Esophagus muscularis mucosa (tissue), 4 donors: ENCODE data around the gene PFKFB3. TPM values are rescaled to one million over a fixed set of nuclear protein-coding genes. Genes with fewer than 3 reads are reported as not detected.

Experiments
- DNase-seq: peaks from one replicate; pipeline ENCODE4 v3.0.0-alpha.2; 2017; ENCODE audit errors: extremely low spot score
- H3K27ac ChIP-seq, 4 donors: fragments of 200-600 bp; sonication (generic); replicated peaks in 1 of 4; 1 replicate in 3 of 4; 2 replicates in 1 of 4; pipeline ENCODE4 v1.5.1; 2016 to 2019; ENCODE audit warnings: mild to moderate bottlenecking in 1 of 4
- H3K27me3 ChIP-seq, 4 donors: fragments of 200-600 bp; sonication (generic); one replicate each; pipeline versions ENCODE4 v1.5.1 to v1.6.0; 2016 to 2019
- H3K36me3 ChIP-seq, 4 donors: fragments of 200-600 bp; sonication (generic); one replicate each; pipeline ENCODE4 v1.5.1; 2016 to 2019
- H3K4me1 ChIP-seq, 4 donors: fragments of 200-600 bp; sonication (generic); one replicate each; pipeline ENCODE4 v1.5.1; 2016 to 2019
- H3K4me3 ChIP-seq, 4 donors: fragments of 200-600 bp; sonication (generic); 1 replicate in 2 of 4; 2 replicates in 2 of 4; pipeline ENCODE4 v1.5.1; 2016 to 2019; ENCODE audit warnings: mild to moderate bottlenecking in 4 of 4, moderate library complexity in 1 of 4
- H3K9me3 ChIP-seq, 4 donors: fragments of 200-600 bp; sonication (generic); 1 replicate in 3 of 4; 2 replicates in 1 of 4; pipeline ENCODE4 v1.5.1; 2016 to 2019
- CTCF ChIP-seq, 3 experiments: fragments of 200-600 bp in 2 of 3; fragments of 450-650 bp in 1 of 3; sonication (generic) in 2 of 3; IDR thresholded peaks; one replicate each; pipeline ENCODE4 v1.5.1; 2017 to 2019; ENCODE audit warnings: antibody characterized with exemption in 3 of 3, mild to moderate bottlenecking in 2 of 3, moderate library complexity in 1 of 3
- EP300 ChIP-seq: sonication (generic); formaldehyde crosslinking; IDR thresholded peaks from one replicate; pipeline ENCODE4 v1.6.1; 2017; ENCODE audit warnings: antibody characterized with exemption
- POLR2A ChIP-seq: fragments of 450-650 bp; IDR thresholded peaks from one replicate; pipeline ENCODE4 v1.6.1; 2017; ENCODE audit warnings: antibody characterized with exemption, moderate library complexity, mild to moderate bottlenecking, low read depth
- POLR2AphosphoS5 ChIP-seq, 2 donors: sonication (generic); formaldehyde crosslinking; IDR thresholded peaks; one replicate each; pipeline ENCODE4 v1.6.1; 2017; ENCODE audit warnings: antibody characterized with exemption in 2 of 2
- WGBS: methylation state at CpG from one replicate; pipeline ENCODE4 v1.1.5; 2018; 5-methylcytosine and 5-hydroxymethylcytosine counted together
- intact Hi-C: fragments of 100-400 bp; cut with DNase I; formaldehyde crosslinking; loops from one replicate; pipeline ENCODE4 v1.15.1; 2023
- total RNA-seq, 4 donors: library from RNA; depleted of rRNA; stranded (reverse); fragments of >200 nt; gene quantifications; one replicate each; pipeline versions ENCODE4 v1.1.0 to v1.2.1, GENCODE V29; 2016

PFKFB3 gene
- total RNA-seq, 4 donors from 2014 or later: 22.4 to 49.1 (median 37.9) TPM

- WGBS: 88% methylated on average over 20 of the region's 20 CpGs
- Histone ChIP-seq H3K4me3 (no peak overlapping the region), H3K4me1 (peaks cover 8 to 13% (median 9%) of the 10 kb centered on the region in 4 donors), H3K27me3 (no peaks in the 10 kb centered on the region), H3K9me3 (no peaks in the 10 kb centered on the region), H3K36me3 (peaks cover 60 to 86% (median 84%) of the 10 kb centered on the region in 4 donors), H3K27ac (no peak overlapping the region)
- TF ChIP-seq EP300 (no peak), POLR2AphosphoS5 (IDR thresholded peaks at IDR 0.05) (no peak), CTCF (IDR thresholded peaks at IDR 0.05) (no peak), POLR2A (no peak)
- intact Hi-C loops: no loop called here
- DNase-seq: no peak
These were observed 14.2 kb downstream of the PFKFB3 start for GRCh38 chr10:6216916-6217315.

GRCh38 chr10:6217611-6218010 is 14.9 kb downstream of the PFKFB3 start:
- no peak overlapping the region for H3K4me3 ChIP-seq
- 82% methylated on average over 3 of the region's 3 CpGs for WGBS
- peaks cover 67 to 93% (median 91%) of the 10 kb centered on the region in 4 donors for H3K36me3 ChIP-seq
- no peaks in the 10 kb centered on the region for H3K9me3 ChIP-seq
- no peak overlapping the region for H3K27ac ChIP-seq
- TF ChIP-seq EP300: no peak
- TF ChIP-seq CTCF (IDR thresholded peaks at IDR 0.05): no peak
- no peak for TF ChIP-seq POLR2A
- no peak for TF ChIP-seq POLR2AphosphoS5 (IDR thresholded peaks at IDR 0.05)
- intact Hi-C loops: no loop called here
- no peaks in the 10 kb centered on the region for H3K27me3 ChIP-seq
- DNase-seq: no peak
- H3K4me1 ChIP-seq: peaks cover 1 to 6% (median 2%) of the 10 kb centered on the region in 4 donors

DNA sequence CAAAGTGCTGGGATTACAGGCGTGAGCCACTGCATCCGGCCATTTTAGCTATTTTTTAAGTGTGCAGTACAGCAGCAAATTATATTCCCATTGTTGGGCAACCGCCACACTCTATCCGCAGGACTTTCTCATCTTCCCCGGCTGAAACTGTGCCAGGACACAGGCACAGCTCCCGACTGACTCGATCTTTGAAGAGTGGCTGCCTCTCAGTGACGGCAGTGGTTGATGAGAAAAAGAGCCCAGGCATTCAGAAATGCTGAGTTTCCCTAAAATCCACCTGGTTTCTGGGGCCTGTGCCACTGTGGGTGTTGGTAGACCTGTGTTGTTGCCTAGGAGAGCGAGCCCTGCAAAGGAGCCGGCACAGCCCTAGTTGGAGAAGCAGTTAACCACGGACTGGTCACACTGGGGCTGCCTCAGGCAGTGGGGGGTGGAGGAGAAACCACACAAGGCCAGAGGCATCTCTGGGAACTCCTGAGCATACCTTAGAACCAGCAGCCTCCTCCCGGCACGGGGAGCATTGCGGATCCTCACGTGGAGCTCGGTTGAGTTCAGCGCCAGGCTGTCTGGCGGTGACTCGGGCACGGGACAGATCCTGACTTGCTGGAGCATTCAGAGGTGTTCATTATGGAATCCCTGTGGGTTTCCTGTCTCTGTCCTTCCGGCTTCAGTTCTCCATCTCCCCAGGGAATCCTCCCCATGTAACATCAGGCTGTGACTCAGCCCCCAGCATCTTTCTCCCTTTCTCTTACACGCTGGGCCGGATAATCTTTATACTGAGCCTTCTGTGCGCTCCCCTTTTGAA is 16.2 kb downstream of the PFKFB3 start:
- Histone ChIP-seq H3K9me3 (no peaks in the 10 kb centered on the region), H3K27me3 (no peaks in the 10 kb centered on the region), H3K27ac (no peak overlapping the region), H3K4me1 (no peaks in the 10 kb centered on the region), H3K4me3 (no peak overlapping the region), H3K36me3 (peaks cover 79 to 100% (median 97%) of the 10 kb centered on the region in 4 donors)
- TF ChIP-seq CTCF (IDR thresholded peaks at IDR 0.05) (no peak), POLR2A (no peak), EP300 (no peak), POLR2AphosphoS5 (IDR thresholded peaks at IDR 0.05) (no peak)
- no peak for DNase-seq
- WGBS: 93% methylated on average over 21 of the region's 24 CpGs
- intact Hi-C loops: no loop called here

GRCh38 chr10:6219494-6219836 is 16.7 kb downstream of the PFKFB3 start:
- 85% methylated on average over 10 of the region's 10 CpGs for WGBS
- Histone ChIP-seq H3K4me3 (no peak overlapping the region), H3K27ac (no peak overlapping the region), H3K4me1 (no peaks in the 10 kb centered on the region), H3K27me3 (no peaks in the 10 kb centered on the region), H3K36me3 (peaks cover 85 to 100% (median 97%) of the 10 kb centered on the region in 4 donors), H3K9me3 (no peaks in the 10 kb centered on the region)
- DNase-seq: no peak
- TF ChIP-seq CTCF (IDR thresholded peaks at IDR 0.05) (no peak), POLR2A (no peak)
- intact Hi-C loops: no loop called here
